ENCODE measurements around the gene XCL2. TPM values are rescaled to one million over a fixed set of nuclear protein-coding genes. Genes with fewer than 3 reads are reported as not detected.
"Not testable (repeated sequence)": the region's sequence is repeated elsewhere in the genome, so short reads cannot be mapped to it uniquely, and the experiment has no call there.

Gene XCL2
- total and polyA plus RNA-seq, 2 of the 8 experiments (the other 6 are each of a cell fraction or from before 2014, with no cell fraction given), result not detected

DNA sequence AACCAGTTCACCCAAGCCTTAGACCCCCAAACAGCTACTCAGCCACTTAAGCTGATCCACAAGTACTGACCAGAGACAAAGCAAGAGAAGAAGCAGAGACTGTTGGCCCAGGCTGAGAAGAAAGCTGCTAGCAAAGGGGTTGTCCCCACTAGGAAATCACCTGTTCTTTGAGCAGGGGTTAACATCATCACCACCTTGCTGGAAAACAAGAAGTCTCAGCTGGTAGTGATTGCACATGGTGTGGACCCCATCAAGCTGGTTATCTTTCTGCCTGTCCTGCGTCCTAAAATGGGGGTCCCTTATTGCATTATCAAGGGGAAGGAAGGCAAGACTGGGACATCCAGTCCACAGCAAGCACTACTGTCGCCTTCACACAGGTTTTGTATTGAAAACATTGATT is 819 bp downstream of the XCL2 start:
- H4K91ac ChIP-seq (replicated peaks; ENCODE audit: insufficient read length, low read length); H2BK120ac ChIP-seq (replicated peaks; ENCODE audit: low read depth, low read length); H3K56ac ChIP-seq (replicated peaks; ENCODE audit: insufficient read length, low read depth, low read length); H4K5ac ChIP-seq (ENCODE audit: insufficient read length, low read depth, low read length); H4K8ac ChIP-seq (ENCODE audit: extremely low read depth, insufficient read depth, low read length); H2BK20ac ChIP-seq (ENCODE audit: low read length); H3K23ac ChIP-seq (ENCODE audit: insufficient read length); FAIRE-seq; H3K4me3 ChIP-seq (ENCODE audit: extremely low read depth in 1 of 4, insufficient read depth in 2 of 4, low read depth in 3 of 4, low read length in 4 of 4); H3K36me3 ChIP-seq (ENCODE audit: control insufficient read depth in 2 of 4, insufficient read depth in 4 of 4, low read length in 3 of 4); H3K79me2 ChIP-seq (ENCODE audit: control insufficient read depth in 1 of 2, insufficient read depth in 2 of 2, low read length in 2 of 2); H3K14ac ChIP-seq (ENCODE audit: insufficient read length); H2BK12ac ChIP-seq (ENCODE audit: low read depth, low read length); H3K27ac ChIP-seq (ENCODE audit: low read depth, low read length); H4K20me1 ChIP-seq (replicated peaks in 1 of 2; ENCODE audit: control insufficient read depth in 1 of 2, insufficient read depth in 2 of 2, low read length in 2 of 2); H3K9me3 ChIP-seq (ENCODE audit: insufficient read depth in 2 of 2, low read depth in 1 of 2, low read length in 1 of 2); H3K27me3 ChIP-seq (replicated peaks in 1 of 4; ENCODE audit: control insufficient read depth in 3 of 4, extremely low read depth in 1 of 4, insufficient read depth in 3 of 4, low read length in 3 of 4); H2BK5ac ChIP-seq (ENCODE audit: low read depth, low read length); H2BK15ac ChIP-seq (ENCODE audit: low read length); H2AFZ ChIP-seq (ENCODE audit: low read length); H3K4ac ChIP-seq (replicated peaks; ENCODE audit: insufficient read length, low read depth, low read length); DNase-seq (ENCODE audit: low read depth in 1 of 2, low spot score in 2 of 2); H3K18ac ChIP-seq (ENCODE audit: extremely low read depth, low read length); H3K23me2 ChIP-seq (ENCODE audit: low read depth, low read length); POLR2A ChIA-PET (ENCODE audit: partially characterized antibody); H2AK5ac ChIP-seq (ENCODE audit: low read depth, low read length); H3K79me1 ChIP-seq (ENCODE audit: low read depth, low read length); H3K4me2 ChIP-seq (ENCODE audit: insufficient read depth in 1 of 2, low read depth in 2 of 2, low read length in 2 of 2); H3K9ac ChIP-seq (replicated peaks in 1 of 4; ENCODE audit: extremely low read depth in 1 of 4, low read depth in 3 of 4, low read length in 3 of 4); H3K4me1 ChIP-seq (replicated peaks in 1 of 4; ENCODE audit: control insufficient read depth in 3 of 4, insufficient read depth in 4 of 4, low read length in 3 of 4): not testable (repeated sequence)
- 88% methylated on average over 2 of the region's 2 CpGs; no CpG with 5 or more reads in 1 of the 2 experiments for WGBS, 2 experiments (ENCODE audit: extremely low coverage in 1 of 2, insufficient coverage in 1 of 2, insufficient read length in 1 of 2, insufficient replicate concordance in 2 of 2, low coverage in 1 of 2, low lambda C conversion rate in 2 of 2, missing lambda C conversion rate in 1 of 2)
- CTCF ChIA-PET (ENCODE audit: partially characterized antibody), result interaction anchor here (1.1 to 1.7 kb wide), 2 partner anchors 22 to 90 kb away, joined by 3 read pairs; no protein-coding TSS in a partner anchor

GRCh38 chr1:168540798-168541197 is 3.0 kb downstream of the XCL2 start:
- H2BK120ac ChIP-seq (replicated peaks; ENCODE audit: low read depth, low read length); H3K56ac ChIP-seq (replicated peaks; ENCODE audit: insufficient read length, low read depth, low read length); H3K23ac ChIP-seq (ENCODE audit: insufficient read length); H3K79me2 ChIP-seq (ENCODE audit: control insufficient read depth in 1 of 2, insufficient read depth in 2 of 2, low read length in 2 of 2); H2BK12ac ChIP-seq (ENCODE audit: low read depth, low read length); H2BK20ac ChIP-seq (ENCODE audit: low read length); H3K27ac ChIP-seq (ENCODE audit: low read depth, low read length); H4K5ac ChIP-seq (ENCODE audit: insufficient read length, low read depth, low read length); H3K79me1 ChIP-seq (ENCODE audit: low read depth, low read length); H3K27me3 ChIP-seq (replicated peaks in 1 of 4; ENCODE audit: control insufficient read depth in 3 of 4, extremely low read depth in 1 of 4, insufficient read depth in 3 of 4, low read length in 3 of 4); H3K4ac ChIP-seq (replicated peaks; ENCODE audit: insufficient read length, low read depth, low read length); H2BK15ac ChIP-seq (ENCODE audit: low read length); H3K4me1 ChIP-seq (replicated peaks in 1 of 4; ENCODE audit: control insufficient read depth in 3 of 4, insufficient read depth in 4 of 4, low read length in 3 of 4); H4K91ac ChIP-seq (replicated peaks; ENCODE audit: insufficient read length, low read length); H3K14ac ChIP-seq (ENCODE audit: insufficient read length); H2AK5ac ChIP-seq (ENCODE audit: low read depth, low read length); H3K18ac ChIP-seq (ENCODE audit: extremely low read depth, low read length); H4K20me1 ChIP-seq (replicated peaks in 1 of 2; ENCODE audit: control insufficient read depth in 1 of 2, insufficient read depth in 2 of 2, low read length in 2 of 2); H3K23me2 ChIP-seq (ENCODE audit: low read depth, low read length); H2BK5ac ChIP-seq (ENCODE audit: low read depth, low read length); CTCF ChIA-PET (ENCODE audit: partially characterized antibody); H2AFZ ChIP-seq (ENCODE audit: low read length); FAIRE-seq; H3K36me3 ChIP-seq (ENCODE audit: control insufficient read depth in 2 of 4, insufficient read depth in 4 of 4, low read length in 3 of 4); H3K4me2 ChIP-seq (ENCODE audit: insufficient read depth in 1 of 2, low read depth in 2 of 2, low read length in 2 of 2); H3K9ac ChIP-seq (replicated peaks in 1 of 4; ENCODE audit: extremely low read depth in 1 of 4, low read depth in 3 of 4, low read length in 3 of 4); H3K9me3 ChIP-seq (ENCODE audit: insufficient read depth in 2 of 2, low read depth in 1 of 2, low read length in 1 of 2); H3K4me3 ChIP-seq (ENCODE audit: extremely low read depth in 1 of 4, insufficient read depth in 2 of 4, low read depth in 3 of 4, low read length in 4 of 4); DNase-seq (ENCODE audit: low read depth in 1 of 2, low spot score in 2 of 2); H4K8ac ChIP-seq (ENCODE audit: extremely low read depth, insufficient read depth, low read length); POLR2A ChIA-PET (ENCODE audit: partially characterized antibody): not testable (repeated sequence)
- 90% methylated on average over 7 of the region's 7 CpGs; no CpG with 5 or more reads in 1 of the 2 experiments for WGBS, 2 experiments (ENCODE audit: extremely low coverage in 1 of 2, insufficient coverage in 1 of 2, insufficient read length in 1 of 2, insufficient replicate concordance in 2 of 2, low coverage in 1 of 2, low lambda C conversion rate in 2 of 2, missing lambda C conversion rate in 1 of 2)
